H1 (cell line): ENCODE data around the gene LRRC4C. TPM values are rescaled to one million over a fixed set of nuclear protein-coding genes. Genes with fewer than 3 reads are reported as not detected.

Source experiments
- CHD7 ChIP-seq: fragments of 300-600 bp; sonication (generic); IDR thresholded peaks from 2 replicates; pipeline ENCODE4 v1.7.1; 2012; ENCODE audit warnings: low read length, moderate library complexity, mild to moderate bottlenecking, inconsistent platforms; ENCODE audit not compliant: insufficient replicate concordance
- E2F6 ChIP-seq: IDR thresholded peaks from 2 replicates; pipeline ENCODE4 v1.6.1; 2012; ENCODE audit warnings: inconsistent platforms
- POU5F1 ChIP-seq: IDR thresholded peaks from 2 replicates; pipeline ENCODE4 v1.6.1; 2011; ENCODE audit warnings: low read depth, mild to moderate bottlenecking, low read length, moderate library complexity
- RXRA ChIP-seq: IDR thresholded peaks from 2 replicates; pipeline ENCODE4 v1.6.1; 2011; ENCODE audit warnings: low read depth, mild to moderate bottlenecking, low read length, moderate library complexity; ENCODE audit not compliant: insufficient read depth
- SIN3A ChIP-seq, 2 experiments: IDR thresholded peaks in 1 of 2; conservative IDR thresholded peaks in 1 of 2; 2 replicates each; pipeline ENCODE4 v1.6.1; 2011 to 2012; ENCODE audit warnings: low read length in 2 of 2, improper control_type of control experiment in 1 of 2, low read depth in 1 of 2, mild to moderate bottlenecking in 1 of 2
- TAF7 ChIP-seq: optimal IDR thresholded peaks from 2 replicates; pipeline ENCODE3; 2011; ENCODE audit warnings: low read depth, mild to moderate bottlenecking, inconsistent platforms, low read length, moderate library complexity, borderline replicate concordance
- polyA plus RNA-seq, 7 experiments: library from polyadenylated mRNA; depleted of rRNA in 3 of 7; stranded (reverse) in 5 of 7; unstranded in 2 of 7; fragments of >200 nt in 5 of 7; fragments of 200-250 nt in 2 of 7; gene quantifications; 1 replicate in 5 of 7; 2 replicates in 1 of 7; 4 replicates in 1 of 7; pipeline versions ENCODE4 v1.2.1 to v1.2.3, GENCODE V29; 2011 to 2013; ENCODE audit warnings: missing spikeins in 2 of 7, mixed read lengths in 2 of 7
- total RNA-seq: library from RNA; stranded (reverse); fragmentation: NEBNext Ultra II Directional; extraction: Animal tissue kit (Norgen Biotek cat#: 25700); gene quantifications from 2 replicates; pipeline ENCODE4 v1.2.1, GENCODE V29; 2021

LRRC4C gene
- total and polyA plus RNA-seq, 2 of the 8 experiments (the other 6 are each of a cell fraction or from before 2014, with no cell fraction given) = 0.23 to 2.2 TPM

- TF ChIP-seq POU5F1 (no peak), E2F6 (no peak), SIN3A (conservative IDR thresholded peaks at IDR 0.05 in 1 of 2, IDR thresholded peaks at IDR 0.05 in 1 of 2; ENCODE audit: low read depth in 1 of 2, low read length in 2 of 2) (no peak), RXRA (no peak), TAF7 (no peak), CHD7 (no peak)
Measured at GRCh38 chr11:40417627-40418026, 1041.8 kb downstream of the LRRC4C start (continued).
